NCI-H526 treated with DMSO at 0.1 percent for 48 hours (cell line): ENCODE results near the gene OPN1LW.
"Not testable (repeated sequence)": the region's sequence is repeated elsewhere in the genome, so short reads cannot be mapped to it uniquely, and the experiment has no call there.

Source experiments
- DNase-seq: peaks from one replicate; lab custom pipeline; 2025; lab: John Stamatoyannopoulos, UW

OPN1LW gene

DNA sequence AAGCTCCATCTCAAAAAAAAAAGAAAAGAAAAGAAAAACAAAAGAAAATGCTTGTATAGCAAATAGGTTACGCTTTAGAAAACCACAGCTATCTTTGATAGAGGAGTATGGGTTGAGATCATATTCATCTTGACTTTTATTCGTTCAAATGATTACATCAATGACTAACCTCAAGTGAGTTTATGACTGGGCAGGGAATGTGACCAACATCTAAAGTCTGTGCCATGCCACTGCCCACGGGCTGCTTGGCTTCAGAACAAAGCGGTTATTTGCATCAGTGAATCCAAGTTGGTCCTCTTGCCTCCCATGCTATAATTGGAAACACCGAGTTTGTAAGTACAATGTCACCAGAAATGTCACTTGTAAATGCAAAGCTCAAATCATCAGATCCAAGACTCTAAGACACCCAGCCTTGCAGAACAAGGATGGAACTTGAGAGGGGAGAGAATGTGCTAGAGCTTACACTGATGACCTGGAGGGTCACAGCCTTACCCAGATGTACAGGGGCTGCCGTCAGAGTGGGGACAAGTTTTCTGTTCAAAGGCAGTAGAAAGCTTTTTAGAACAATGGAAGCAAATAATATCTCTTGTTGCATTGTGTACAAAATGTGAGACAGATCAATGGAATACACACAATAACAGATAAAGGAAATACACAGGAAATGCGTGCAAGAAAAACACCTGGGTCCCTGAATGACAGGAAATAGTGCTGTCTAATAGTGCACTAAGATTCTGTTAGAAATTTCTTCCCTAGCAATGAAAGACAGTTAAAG lies 8.4 kb upstream of the OPN1LW start:
- no peak for DNase-seq

- DNase-seq = peak; percentile 13
Measured at GRCh38 chrX:154136627-154137161, 7.3 kb upstream of the OPN1LW start.

DNA sequence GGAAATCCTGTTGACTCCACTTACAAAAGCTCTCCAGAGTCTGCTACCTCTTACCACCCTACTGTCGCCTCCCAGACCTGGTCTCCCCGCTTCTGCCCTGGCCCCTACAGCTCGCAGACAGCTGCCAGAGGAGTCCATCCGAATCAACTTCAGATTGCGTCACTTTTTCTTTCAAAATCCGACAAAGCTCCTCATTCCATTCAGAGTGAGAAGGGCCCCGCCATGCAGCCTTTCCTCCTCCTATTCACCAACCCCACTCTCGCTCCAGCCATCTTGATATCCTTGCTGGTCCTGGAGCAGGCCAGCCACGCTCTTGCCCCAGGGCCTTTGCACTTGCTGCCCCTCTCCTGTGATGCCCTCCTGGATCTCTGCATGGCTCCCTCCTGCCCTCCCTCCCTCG lies 5.2 kb upstream of the OPN1LW start:
- no peak for DNase-seq

- DNase-seq = no peak
Measured at GRCh38 chrX:154140206-154140605, 3.8 kb upstream of the OPN1LW start.

GRCh38 chrX:154140742-154141141 lies 3.3 kb upstream of the OPN1LW start:
- no peak for DNase-seq

DNA sequence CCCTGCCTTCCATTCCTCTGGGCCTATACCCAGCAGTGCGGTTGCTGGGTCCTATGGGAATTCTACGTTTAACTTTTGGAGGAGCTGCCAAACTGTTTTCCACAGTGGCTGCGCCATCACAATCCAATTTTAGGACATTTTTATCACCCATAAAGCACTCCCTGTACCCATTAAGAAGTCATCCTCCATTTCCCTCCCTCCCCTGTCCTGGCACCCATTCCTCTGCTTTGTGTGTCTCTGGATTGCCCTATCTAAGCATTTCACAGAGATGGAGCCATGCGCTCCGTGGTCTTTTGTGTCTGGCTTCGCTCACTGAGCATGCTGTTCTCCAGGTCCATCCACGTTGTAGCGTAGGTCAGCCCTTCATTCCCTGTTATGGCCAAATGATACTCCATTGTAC lies 1.7 kb upstream of the OPN1LW start:
- DNase-seq = no peak

- no peak for DNase-seq
Measured at GRCh38 chrX:154142950-154143745, 895 bp upstream of the OPN1LW start.

DNA sequence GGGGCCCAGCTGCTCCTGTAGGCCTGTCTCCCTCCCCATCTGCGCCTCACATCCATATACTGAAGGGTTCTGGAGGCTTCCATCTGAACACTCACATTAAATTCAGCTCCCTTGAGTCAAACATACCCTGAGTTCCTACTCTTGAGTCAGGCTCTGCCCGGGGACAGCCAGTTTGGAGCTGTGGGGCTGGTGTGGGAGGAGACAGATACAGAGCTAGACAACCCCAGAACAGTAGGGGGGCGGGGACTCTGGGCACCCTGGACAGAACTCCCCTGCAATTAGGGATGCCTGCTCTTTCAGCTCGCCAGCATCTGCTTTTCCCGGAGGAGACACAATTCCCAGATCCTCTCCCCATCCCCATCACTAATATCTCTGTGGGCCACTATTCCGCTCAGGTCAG lies 7.0 kb downstream of the OPN1LW start:
- not testable (repeated sequence) for DNase-seq

DNA sequence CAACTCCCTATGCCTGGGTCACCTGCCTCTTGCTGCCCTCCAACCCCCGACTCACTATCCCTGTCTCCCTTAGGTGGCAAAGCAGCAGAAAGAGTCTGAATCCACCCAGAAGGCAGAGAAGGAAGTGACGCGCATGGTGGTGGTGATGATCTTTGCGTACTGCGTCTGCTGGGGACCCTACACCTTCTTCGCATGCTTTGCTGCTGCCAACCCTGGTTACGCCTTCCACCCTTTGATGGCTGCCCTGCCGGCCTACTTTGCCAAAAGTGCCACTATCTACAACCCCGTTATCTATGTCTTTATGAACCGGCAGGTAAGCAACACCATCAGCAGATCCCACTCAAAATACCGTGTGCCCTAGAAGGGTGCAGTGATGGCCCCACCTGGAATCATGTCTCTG lies 12.2 kb downstream of the OPN1LW start:
- not testable (repeated sequence) for DNase-seq

DNA sequence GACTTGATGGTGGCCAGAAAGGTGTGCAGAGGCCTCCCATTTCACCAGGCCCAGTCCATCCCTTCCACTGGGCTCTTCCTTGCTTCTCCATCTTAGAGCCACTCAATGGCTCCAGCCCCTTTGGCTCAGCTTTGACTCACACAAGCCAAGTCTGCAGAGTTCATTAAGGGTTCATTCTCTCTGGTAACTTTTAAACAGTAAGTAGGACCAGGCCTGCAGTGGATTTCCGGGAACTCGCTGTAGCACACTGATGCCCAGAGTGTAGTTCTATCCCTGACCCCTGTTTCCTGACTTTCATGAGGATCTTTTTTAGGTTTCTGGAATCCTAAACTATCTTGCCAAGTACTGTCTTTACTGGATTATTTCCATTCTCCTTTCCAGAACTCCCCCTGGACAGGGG lies 13.2 kb downstream of the OPN1LW start:
- not testable (repeated sequence) for DNase-seq

DNA sequence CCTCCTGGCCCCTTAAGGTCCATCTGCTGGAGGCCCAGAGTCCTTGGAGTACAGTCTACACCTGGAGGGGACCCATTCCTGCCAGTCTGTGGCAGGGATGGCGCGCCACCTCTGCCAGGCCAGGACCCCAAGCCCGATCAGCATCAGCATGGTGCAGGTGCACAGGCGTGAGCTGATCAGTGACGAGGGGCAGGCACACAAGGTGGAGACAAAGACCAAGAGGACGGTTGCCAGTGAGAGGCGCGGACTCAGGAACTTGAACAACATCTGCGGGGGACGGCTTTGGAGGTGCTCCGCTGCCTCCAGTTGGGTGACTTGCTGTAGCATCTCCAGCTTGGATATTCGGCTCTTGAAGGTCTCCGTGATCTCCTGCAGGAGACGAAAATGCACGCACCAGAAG lies 15.3 kb downstream of the OPN1LW start:
- not testable (repeated sequence) for DNase-seq

DNA sequence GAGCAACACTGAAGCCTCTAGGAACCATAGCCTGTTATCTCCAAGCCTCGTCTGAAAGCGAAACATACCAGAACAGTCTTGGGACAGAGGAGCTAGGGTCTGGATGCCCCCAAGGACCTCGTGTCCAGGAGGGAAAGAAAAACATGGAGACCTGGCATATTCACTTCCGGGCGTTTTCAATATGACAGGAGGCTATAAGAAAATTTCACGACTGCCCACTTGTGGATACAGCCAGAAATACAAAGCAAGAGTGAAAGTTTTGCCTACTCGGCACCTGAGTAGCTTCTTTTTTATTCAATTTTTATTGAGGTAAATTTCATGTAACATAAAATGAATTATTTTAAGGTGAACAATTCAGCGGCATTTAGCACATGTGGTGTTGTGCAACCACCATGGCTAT lies 20.9 kb downstream of the OPN1LW start:
- not testable (repeated sequence) for DNase-seq

GRCh38 chrX:154168384-154168783 lies 24.3 kb downstream of the OPN1LW start:
- DNase-seq = not testable (repeated sequence)

- DNase-seq = not testable (repeated sequence)
Measured at GRCh38 chrX:154172535-154172943, 28.5 kb downstream of the OPN1LW start.

DNA sequence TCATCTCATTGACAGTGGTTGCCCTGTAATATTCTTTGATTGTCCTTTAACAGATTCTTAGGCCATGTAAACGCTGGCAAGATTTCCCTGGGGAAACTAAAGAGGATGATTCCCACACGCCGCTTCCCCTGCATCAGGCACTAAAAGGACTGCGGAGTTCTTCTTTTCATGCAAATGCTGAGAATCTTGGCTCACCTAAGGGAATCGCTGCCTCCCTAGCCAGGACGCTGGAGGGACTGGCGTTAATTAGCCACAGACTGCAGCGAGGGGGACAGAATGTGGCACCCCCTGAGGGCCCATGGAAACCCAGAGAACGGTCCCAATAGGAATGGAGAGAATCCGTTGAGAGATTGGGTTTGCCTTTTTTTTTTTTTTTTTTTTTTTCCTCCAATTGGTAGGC lies 30.3 kb downstream of the OPN1LW start:
- not testable (repeated sequence) for DNase-seq

DNA sequence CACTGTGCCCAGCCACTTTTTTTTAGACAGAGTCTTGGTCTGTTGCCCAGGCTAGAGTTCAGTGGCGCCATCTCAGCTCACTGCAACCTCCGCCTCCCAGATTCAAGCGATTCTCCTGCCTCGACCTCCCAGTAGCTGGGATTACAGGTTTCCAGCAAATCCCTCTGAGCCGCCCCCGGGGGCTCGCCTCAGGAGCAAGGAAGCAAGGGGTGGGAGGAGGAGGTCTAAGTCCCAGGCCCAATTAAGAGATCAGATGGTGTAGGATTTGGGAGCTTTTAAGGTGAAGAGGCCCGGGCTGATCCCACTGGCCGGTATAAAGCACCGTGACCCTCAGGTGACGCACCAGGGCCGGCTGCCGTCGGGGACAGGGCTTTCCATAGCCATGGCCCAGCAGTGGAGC lies 38.3 kb downstream of the OPN1LW start, which contains the start of gene OPN1MW:
OPN1MW (plus strand) TSS at position 301 of the 400 bp plus-strand sequence; CDS start at position 383, 82 bp downstream.
- DNase-seq = not testable (repeated sequence)

DNA sequence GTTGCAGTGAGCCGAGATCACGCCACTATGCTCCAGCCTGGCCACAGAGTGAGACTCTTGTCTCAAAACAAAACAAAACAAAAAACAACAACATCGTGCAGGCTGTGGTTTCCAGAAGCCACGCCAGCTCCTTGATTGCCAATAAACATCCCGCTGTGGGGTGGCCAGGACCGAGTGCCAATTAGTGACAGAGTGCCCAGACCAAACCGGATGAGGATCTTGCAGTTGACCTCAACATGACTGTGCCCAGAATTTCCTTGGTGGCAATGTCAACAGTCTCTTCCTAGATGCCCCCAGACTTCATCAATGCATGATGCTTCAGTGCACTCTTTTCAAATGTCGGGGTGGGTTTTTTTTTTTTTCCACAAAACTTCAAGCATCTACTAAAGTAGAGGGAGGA lies 39.8 kb downstream of the OPN1LW start:
- not testable (repeated sequence) for DNase-seq

- DNase-seq = not testable (repeated sequence)
Measured at GRCh38 chrX:154192846-154193245, 48.8 kb downstream of the OPN1LW start.

DNA sequence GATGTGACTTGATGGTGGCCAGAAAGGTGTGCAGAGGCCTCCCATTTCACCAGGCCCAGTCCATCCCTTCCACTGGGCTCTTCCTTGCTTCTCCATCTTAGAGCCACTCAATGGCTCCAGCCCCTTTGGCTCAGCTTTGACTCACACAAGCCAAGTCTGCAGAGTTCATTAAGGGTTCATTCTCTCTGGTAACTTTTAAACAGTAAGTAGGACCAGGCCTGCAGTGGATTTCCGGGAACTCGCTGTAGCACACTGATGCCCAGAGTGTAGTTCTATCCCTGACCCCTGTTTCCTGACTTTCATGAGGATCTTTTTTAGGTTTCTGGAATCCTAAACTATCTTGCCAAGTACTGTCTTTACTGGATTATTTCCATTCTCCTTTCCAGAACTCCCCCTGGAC lies 50.3 kb downstream of the OPN1LW start:
- not testable (repeated sequence) for DNase-seq

- not testable (repeated sequence) for DNase-seq
Measured at GRCh38 chrX:154196466-154196865, 52.4 kb downstream of the OPN1LW start.
